HG03064 (cell line): Measurements from ENCODE around the gene ADAP1.
A peak's percentile ranks its signal among the peaks of the same experiment; 100 is the strongest.
"Not testable (repeated sequence)": the region's sequence is repeated elsewhere in the genome, so short reads cannot be mapped to it uniquely, and the experiment has no call there.

Experiments used
- ATAC-seq: cut with Tn5 transposase; IDR thresholded peaks from one replicate; pipeline ENCODE4 v1.9.1; 2021; ENCODE audit warnings: low read depth; ENCODE audit not compliant: unreplicated experiment

Gene ADAP1

DNA sequence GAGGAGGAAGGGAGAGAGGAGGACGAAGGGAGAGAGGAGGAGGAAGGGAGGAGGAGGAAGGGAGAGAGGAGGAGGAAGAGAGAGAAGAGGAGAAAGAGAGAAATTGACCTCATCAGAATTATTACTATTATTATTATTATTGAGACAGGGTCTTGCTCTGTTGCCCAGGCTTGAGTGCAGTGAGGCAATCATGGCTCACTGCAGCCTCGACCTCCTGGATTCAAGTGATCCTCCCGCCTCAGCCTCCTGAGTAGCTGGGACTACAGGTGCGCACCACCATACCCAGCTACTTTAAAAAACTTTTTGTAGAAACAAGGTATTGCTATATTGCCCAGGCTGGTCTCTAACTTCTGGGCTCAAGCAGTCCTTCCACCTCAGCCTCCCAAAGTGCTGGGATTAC is 10.7 kb downstream of the ADAP1 start:
- ATAC-seq, result not testable (repeated sequence)

DNA sequence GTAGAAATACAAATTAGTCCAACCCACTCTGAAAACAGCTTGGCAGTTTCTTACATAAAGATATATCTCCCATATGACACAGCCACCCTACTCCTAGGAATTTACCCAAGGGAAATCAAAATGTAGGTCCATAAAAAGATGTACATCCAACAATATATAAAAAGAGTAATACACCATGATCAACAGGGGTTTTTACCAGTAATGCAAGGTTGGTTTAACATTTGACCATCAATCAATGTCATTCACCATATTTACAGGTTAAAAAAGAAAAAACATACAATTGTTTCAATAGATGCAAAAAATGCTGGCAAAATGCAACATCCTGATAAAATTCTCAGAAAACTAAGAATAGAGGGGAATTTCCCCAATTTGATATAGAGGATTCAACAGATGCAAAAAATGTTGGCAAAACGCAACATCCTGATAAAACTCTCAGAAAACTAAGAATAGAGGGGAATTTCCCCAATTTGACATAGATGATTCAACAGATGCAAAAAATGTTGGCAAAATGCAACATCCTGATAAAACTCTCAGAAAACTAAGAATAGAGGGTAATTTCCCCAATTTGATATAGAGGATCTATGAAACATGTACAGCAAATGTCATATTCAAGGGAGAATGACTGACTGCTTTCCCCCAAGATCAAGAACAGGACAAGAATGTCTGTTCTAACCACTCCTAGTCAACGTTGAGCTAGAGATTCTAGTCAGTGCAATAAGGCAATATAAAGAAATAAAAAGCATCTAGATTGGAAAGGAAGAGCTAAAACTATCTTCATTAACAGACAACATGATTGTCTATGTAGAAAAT is 13.7 kb downstream of the ADAP1 start:
- ATAC-seq, result no peak

DNA sequence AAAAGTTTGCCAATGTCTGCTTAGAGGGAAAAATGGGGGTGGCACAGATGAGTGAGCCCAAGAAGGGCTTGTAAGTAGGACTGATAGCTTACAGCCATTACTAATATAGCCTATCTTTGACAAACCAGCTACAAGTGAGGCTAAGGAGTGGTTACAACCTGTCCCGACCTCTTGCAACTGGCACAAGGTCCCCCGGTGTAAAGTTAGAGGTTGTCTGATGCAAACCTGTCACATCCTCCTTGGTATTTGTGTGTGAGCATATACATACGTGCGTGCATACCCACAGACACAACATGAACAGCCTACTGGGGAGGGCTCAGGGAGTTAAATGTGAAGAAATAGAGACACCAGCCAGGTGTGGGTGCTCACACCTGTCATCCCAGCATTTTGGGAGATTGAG is 14.6 kb downstream of the ADAP1 start:
- no peak for ATAC-seq

- ATAC-seq, result no peak
Observed at GRCh38 chr7:938546-939185, 15.8 kb downstream of the ADAP1 start.

GRCh38 chr7:937856-938484 is 16.5 kb downstream of the ADAP1 start:
- ATAC-seq, result no peak

DNA sequence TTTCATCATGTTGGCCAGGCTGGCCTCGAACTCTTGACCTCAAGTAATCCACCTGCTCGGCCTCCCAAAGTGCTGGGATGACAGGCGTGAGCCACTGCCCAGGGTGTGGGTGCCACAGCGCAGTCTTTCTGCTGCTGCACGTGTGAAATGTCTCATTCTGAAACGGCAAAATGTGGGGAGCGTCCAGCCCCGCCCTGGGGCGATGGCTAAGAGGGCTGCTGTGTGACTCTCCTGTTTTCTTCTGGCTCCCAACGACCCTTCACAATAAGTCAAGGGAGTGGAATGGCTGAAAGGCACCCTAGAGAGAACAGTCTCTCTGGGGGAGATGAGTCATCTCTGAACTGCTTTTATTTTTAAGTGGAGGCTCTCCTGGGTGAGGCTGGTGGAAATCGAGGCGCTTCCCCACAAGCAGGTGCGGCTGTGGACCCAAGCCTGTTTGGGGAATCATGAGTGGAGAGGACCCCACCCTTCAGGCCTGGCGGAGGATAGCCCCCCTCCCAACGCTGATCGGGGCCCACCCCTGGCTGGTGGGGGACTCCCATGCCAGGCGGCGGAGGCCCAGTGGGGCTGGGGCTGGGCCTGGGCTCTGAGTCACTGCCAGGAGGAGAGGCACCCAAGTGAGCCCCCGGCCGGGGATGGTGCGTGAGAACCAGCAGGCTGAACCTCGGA is 18.0 kb downstream of the ADAP1 start:
- ATAC-seq, result peak; percentile 65

DNA sequence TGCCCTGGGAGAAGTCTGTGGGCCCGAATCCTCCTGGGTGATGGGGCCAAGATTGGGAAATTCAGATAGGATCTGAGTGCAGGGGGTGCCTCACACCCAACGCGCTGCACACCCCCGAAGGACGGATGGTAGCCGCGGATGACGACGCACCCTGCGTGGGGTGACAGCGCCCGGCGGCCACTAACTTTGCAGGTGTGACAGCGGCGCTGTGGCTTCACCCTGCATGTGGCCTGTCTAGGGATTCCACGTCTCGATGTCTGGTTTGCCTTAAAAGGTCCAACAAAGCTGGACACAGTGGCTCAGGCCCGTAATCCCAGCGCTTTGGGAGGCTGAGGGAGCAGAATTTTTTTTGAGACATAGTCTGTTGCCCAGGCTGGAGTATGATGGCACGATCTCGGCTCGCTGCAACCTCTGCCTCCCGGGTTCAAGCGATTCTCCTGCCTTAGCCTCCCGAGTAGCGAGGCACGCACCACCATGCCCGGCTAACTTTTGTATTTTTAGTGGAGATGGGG is 18.6 kb downstream of the ADAP1 start:
- ATAC-seq, result no peak

DNA sequence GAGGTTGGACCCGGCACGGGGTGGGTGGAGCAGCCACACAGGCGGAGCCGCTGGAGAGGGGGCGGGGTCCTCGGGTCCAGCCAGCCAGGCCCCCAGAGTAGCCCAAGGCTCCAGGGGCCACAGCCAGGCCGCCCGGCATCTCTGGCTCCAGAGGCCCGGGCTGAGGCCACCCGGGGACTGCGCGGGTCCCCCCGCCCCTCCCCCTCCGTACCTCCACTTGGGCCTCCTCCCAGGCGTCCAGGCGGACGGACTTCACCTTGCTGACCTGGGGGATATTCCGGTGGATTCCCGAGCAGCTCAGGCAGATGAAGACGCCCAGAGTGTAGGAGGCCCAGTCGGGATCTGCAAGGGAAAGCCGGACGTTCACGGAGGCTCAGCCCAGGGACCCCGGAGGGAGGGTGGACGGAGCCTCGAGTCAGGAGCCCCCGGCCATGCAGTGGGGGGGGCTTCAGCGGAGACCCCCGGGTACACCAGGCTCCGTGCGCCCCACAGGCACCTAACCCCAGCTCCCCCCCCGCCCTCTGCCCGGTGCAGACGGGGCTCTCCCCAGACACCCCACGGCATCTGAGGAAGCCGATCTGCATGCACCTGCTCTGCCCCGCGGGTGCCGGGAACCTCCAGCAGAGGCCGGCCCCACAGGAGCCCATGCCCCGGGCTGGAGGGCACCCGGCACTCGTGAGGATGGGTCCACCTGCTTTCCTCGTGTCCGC is 19.2 kb downstream of the ADAP1 start:
- ATAC-seq, result no peak

DNA sequence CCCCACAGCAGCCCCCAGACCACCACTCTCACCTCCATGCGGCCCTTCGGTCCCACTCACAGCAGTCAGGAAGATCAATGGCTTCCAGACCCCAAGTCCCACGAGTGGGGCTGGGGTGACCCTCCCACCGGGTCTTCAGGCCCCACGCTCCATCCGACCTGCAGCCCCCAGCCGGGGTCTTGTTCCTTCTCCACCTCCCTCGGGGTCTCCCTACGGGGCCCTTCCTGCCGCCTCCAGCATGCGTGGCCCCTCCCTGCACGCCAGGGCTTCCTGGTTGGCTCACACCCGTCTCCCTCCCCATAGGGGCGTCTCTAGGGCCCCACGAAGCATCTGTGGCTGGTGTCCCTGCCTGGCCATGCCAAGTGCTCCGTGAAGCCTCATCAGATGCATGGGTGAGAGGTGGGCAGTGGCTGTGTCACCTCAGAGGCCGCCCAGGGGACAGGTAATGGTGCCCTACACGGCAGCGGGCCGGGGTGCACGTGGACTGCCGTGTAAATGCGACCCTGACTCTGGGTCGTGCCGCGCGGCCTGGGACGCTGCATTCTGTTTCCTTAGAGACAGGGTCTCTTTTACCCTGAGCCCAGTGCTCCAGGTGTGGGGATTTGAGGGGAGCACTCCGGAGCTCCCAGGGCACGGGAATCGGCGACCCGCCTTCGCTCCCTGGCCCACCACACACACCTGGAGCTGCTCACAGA is 19.9 kb downstream of the ADAP1 start:
- no peak for ATAC-seq

- ATAC-seq, result no peak
Observed at GRCh38 chr7:932651-932975, 21.9 kb downstream of the ADAP1 start.

DNA sequence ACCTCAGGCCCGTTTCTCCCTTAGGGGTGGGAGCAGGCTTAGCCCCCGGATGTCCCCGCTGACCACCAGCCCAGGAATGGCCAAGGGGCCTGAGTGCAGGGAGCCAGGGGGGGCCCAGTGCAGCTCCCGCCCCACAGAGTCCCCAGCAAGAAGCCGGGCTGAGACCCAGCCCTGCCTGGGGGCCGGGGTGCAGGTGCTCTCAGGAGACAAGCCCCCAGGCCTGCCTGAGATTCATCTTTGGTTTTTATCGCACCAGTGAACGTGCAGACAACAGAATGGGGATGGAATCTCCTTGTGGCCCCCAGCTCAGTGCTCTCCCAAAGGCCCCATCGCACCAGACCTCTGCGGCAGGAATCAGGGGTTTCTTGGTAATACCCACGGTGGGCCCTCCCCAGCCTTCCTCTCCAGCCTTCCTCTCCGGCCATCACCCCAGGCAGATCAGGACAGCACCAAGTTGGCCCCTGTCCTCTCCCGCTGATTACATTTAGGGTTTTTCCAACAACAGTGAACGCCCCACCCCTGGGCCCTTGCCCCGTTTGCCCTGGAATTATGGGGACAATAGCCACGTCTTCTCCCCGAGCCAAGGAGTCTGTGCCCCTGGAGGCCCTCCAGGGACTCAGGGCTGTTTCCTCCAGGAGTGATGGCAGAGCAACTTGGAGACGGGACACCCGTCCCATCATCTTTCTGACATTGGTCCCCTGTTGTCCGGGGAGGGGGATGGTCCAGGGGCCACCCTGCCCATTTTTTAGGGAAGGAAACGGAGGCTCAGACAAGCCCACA is 22.4 kb downstream of the ADAP1 start:
- no peak for ATAC-seq

- no peak for ATAC-seq
Observed at GRCh38 chr7:930975-931758, 23.3 kb downstream of the ADAP1 start.

GRCh38 chr7:929311-929711 is 25.2 kb downstream of the ADAP1 start:
- ATAC-seq, result no peak

DNA sequence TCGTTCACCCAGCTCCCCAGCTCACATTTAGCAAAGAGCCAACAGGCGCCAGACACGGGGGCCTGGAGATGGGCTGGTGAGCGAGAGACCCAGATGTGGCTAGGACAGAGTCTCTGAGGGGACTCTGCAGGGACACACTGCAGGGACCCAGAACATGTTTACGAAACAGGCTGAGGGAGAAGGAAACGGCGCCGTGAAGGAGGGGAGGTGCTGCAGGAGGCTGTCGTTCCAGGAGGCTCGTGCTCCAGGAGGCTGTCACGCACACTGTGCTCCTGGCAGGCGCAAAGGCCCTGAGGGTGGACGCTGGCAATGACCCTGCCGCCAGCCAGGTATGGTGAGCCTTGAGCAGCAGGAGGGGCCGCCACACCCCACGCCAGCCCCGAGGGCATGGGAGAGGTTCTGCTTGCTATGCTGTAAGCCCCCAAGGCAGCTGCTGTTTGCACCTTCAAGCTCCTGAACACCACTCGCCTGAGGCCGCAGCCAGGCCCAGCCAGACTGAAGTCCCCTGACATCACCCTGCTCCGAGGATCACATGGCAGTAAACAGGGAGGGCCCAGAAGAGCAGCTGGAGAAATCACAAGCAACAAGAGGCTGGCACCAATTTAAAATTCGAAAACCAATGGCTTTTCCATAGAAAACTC is 27.3 kb downstream of the ADAP1 start:
- no peak for ATAC-seq

GRCh38 chr7:926061-927030 is 28.1 kb downstream of the ADAP1 start:
- no peak for ATAC-seq

- no peak for ATAC-seq
Observed at GRCh38 chr7:925601-926000, 28.9 kb downstream of the ADAP1 start.
